H1 (cell line): Measurements from ENCODE around the gene NETO1. TPM values are rescaled to one million over a fixed set of nuclear protein-coding genes. Genes with fewer than 3 reads are reported as not detected.

Source experiments
- CTCF ChIA-PET: fragments of 300-600 bp; sonication (Branson Sonifier 250); formaldehyde crosslinking; loops from one replicate; lab custom pipeline; 2021; ENCODE audit not compliant: partially characterized antibody; lab: Charles Lee
- POLR2A ChIA-PET: fragments of 300-600 bp; sonication (Branson Sonifier 250); formaldehyde crosslinking; loops from one replicate; lab custom pipeline; 2021; ENCODE audit warnings: inconsistent platforms; ENCODE audit not compliant: partially characterized antibody; lab: Charles Lee
- DNase-seq, 2 experiments: peaks; one replicate each; pipeline versions ENCODE4 v3.0.0 to v3.0.0-alpha.2; 2010 to 2022; ENCODE audit warnings: low spot score in 2 of 2, low read depth in 1 of 2, mixed read lengths in 1 of 2
- FAIRE-seq: peaks from 2 replicates; lab custom pipeline; 2011; peaks lifted over from hg19 to GRCh38; lab: Jason Lieb, UNC
- H2AFZ ChIP-seq: 2 replicates; pipeline ENCODE4 v1.8.1; 2012; ENCODE audit warnings: low read length, inconsistent platforms
- H2AK5ac ChIP-seq: 2 replicates; pipeline ENCODE4 v1.6.1; 2013; ENCODE audit warnings: low read depth, low read length
- H2BK120ac ChIP-seq: replicated peaks from 2 replicates; pipeline ENCODE3; 2013; ENCODE audit warnings: low read depth, low read length, inconsistent platforms
- H2BK12ac ChIP-seq: 2 replicates; pipeline ENCODE4 v1.6.1; 2013; ENCODE audit warnings: low read depth, low read length
- H2BK15ac ChIP-seq: 2 replicates; pipeline ENCODE4 v1.6.1; 2013; ENCODE audit warnings: low read length
- H2BK20ac ChIP-seq: 2 replicates; pipeline ENCODE4 v1.6.1; 2013; ENCODE audit warnings: low read length
- H2BK5ac ChIP-seq: 2 replicates; pipeline ENCODE4 v1.6.1; 2013; ENCODE audit warnings: low read depth, low read length
- H3K14ac ChIP-seq: 2 replicates; pipeline ENCODE4 v1.6.1; 2013; ENCODE audit warnings: inconsistent platforms; ENCODE audit not compliant: insufficient read length
- H3K18ac ChIP-seq: 2 replicates; pipeline ENCODE4 v1.6.1; 2013; ENCODE audit warnings: low read length; ENCODE audit errors: extremely low read depth
- H3K23ac ChIP-seq: 2 replicates; pipeline ENCODE4 v1.6.1; 2013; ENCODE audit warnings: inconsistent platforms; ENCODE audit not compliant: insufficient read length
- H3K23me2 ChIP-seq: 2 replicates; pipeline ENCODE4 v1.6.1; 2013; ENCODE audit warnings: low read depth, low read length
- H3K27ac ChIP-seq: 2 replicates; pipeline ENCODE4 v1.6.1; 2011; ENCODE audit warnings: low read depth, low read length, inconsistent platforms
- H3K27me3 ChIP-seq, 4 experiments: replicated peaks in 1 of 4; 1 replicate in 1 of 4; 2 replicates in 3 of 4; pipeline versions ENCODE4 v1.6.1 to v1.8.1; 2011 to 2013; ENCODE audit warnings: low read length in 3 of 4, mild to moderate bottlenecking in 3 of 4, inconsistent platforms in 2 of 4, mixed read lengths in 2 of 4, moderate library complexity in 1 of 4; ENCODE audit not compliant: control insufficient read depth in 3 of 4, insufficient read depth in 3 of 4; ENCODE audit errors: extremely low read depth in 1 of 4
- H3K36me3 ChIP-seq, 4 experiments: 2 replicates each; pipeline versions ENCODE4 v1.6.1 to v1.8.1; 2011 to 2013; ENCODE audit warnings: mild to moderate bottlenecking in 4 of 4, low read length in 3 of 4, moderate library complexity in 2 of 4, control low read depth in 1 of 4, inconsistent platforms in 1 of 4; ENCODE audit not compliant: insufficient read depth in 4 of 4, control insufficient read depth in 2 of 4
- H3K4ac ChIP-seq: replicated peaks from 2 replicates; pipeline ENCODE3; 2013; ENCODE audit warnings: low read length, low read depth, mixed read lengths, inconsistent platforms; ENCODE audit not compliant: insufficient read length
- H3K4me1 ChIP-seq, 4 experiments: replicated peaks in 1 of 4; 1 replicate in 1 of 4; 2 replicates in 3 of 4; pipeline versions ENCODE4 v1.6.1 to v1.8.1; 2011 to 2013; ENCODE audit warnings: low read length in 3 of 4, inconsistent platforms in 2 of 4, mixed read lengths in 1 of 4; ENCODE audit not compliant: insufficient read depth in 4 of 4, control insufficient read depth in 3 of 4
- H3K4me2 ChIP-seq, 2 experiments: 2 replicates each; pipeline versions ENCODE4 v1.6.1 to v1.8.1; 2011 to 2013; ENCODE audit warnings: low read depth in 2 of 2, low read length in 2 of 2, control low read depth in 1 of 2, inconsistent platforms in 1 of 2, mild to moderate bottlenecking in 1 of 2; ENCODE audit not compliant: insufficient read depth in 1 of 2
- H3K4me3 ChIP-seq, 4 experiments: fragments of 200-600, 300-600 bp in 1 of 4; sonication (generic), shearing (Covaris generic), sonication (Bioruptor Twin) in 1 of 4; 2 replicates each; pipeline versions ENCODE4 v1.5.1 to v1.8.1; 2011 to 2016; ENCODE audit warnings: low read length in 4 of 4, low read depth in 3 of 4, control low read depth in 2 of 4, inconsistent platforms in 2 of 4, mild to moderate bottlenecking in 2 of 4, mixed read lengths in 1 of 4, moderate library complexity in 1 of 4; ENCODE audit not compliant: insufficient read depth in 2 of 4; ENCODE audit errors: extremely low read depth in 1 of 4
- H3K56ac ChIP-seq: replicated peaks from 2 replicates; pipeline ENCODE3; 2013; ENCODE audit warnings: low read depth, mild to moderate bottlenecking, mixed read lengths, low read length, inconsistent platforms; ENCODE audit not compliant: insufficient read length
- H3K79me1 ChIP-seq: 2 replicates; pipeline ENCODE4 v1.6.1; 2013; ENCODE audit warnings: low read depth, low read length, control low read depth
- H3K79me2 ChIP-seq, 2 experiments: 2 replicates each; pipeline versions ENCODE4 v1.6.1 to v1.8.1; 2012 to 2013; ENCODE audit warnings: low read length in 2 of 2, mild to moderate bottlenecking in 2 of 2, inconsistent platforms in 1 of 2; ENCODE audit not compliant: insufficient read depth in 2 of 2, control insufficient read depth in 1 of 2
- H3K9ac ChIP-seq, 4 experiments: replicated peaks in 1 of 4; 1 replicate in 1 of 4; 2 replicates in 3 of 4; pipeline versions ENCODE4 v1.6.1 to v1.8.1; 2011 to 2013; ENCODE audit warnings: low read depth in 3 of 4, low read length in 3 of 4, control low read depth in 2 of 4, mild to moderate bottlenecking in 2 of 4, moderate library complexity in 2 of 4, inconsistent platforms in 1 of 4; ENCODE audit errors: extremely low read depth in 1 of 4
- H3K9me3 ChIP-seq, 2 experiments: 2 replicates each; pipeline versions ENCODE4 v1.6.1 to v1.8.1; 2012 to 2013; ENCODE audit warnings: mild to moderate bottlenecking in 2 of 2, moderate library complexity in 2 of 2, control low read depth in 1 of 2, inconsistent platforms in 1 of 2, low read depth in 1 of 2, low read length in 1 of 2, mixed read lengths in 1 of 2; ENCODE audit not compliant: insufficient read depth in 2 of 2
- H4K20me1 ChIP-seq, 2 experiments: replicated peaks in 1 of 2; 2 replicates each; pipeline versions ENCODE3 to v1.8.1; 2011 to 2013; ENCODE audit warnings: inconsistent platforms in 2 of 2, low read length in 2 of 2, mild to moderate bottlenecking in 1 of 2; ENCODE audit not compliant: insufficient read depth in 2 of 2, control insufficient read depth in 1 of 2
- H4K5ac ChIP-seq: 2 replicates; pipeline ENCODE4 v1.6.1; 2013; ENCODE audit warnings: low read length, low read depth, mixed read lengths, inconsistent platforms; ENCODE audit not compliant: insufficient read length
- H4K8ac ChIP-seq: 2 replicates; pipeline ENCODE4 v1.8.0; 2013; ENCODE audit warnings: mild to moderate bottlenecking, moderate library complexity, low read length, inconsistent platforms; ENCODE audit not compliant: insufficient read depth; ENCODE audit errors: extremely low read depth
- H4K91ac ChIP-seq: replicated peaks from 2 replicates; pipeline ENCODE3; 2013; ENCODE audit warnings: low read length, mixed read lengths, inconsistent platforms; ENCODE audit not compliant: insufficient read length
- ATF2 ChIP-seq: IDR thresholded peaks from 2 replicates; pipeline ENCODE4 v1.6.1; 2012; ENCODE audit warnings: low read length, inconsistent platforms
- ATF3 ChIP-seq: IDR thresholded peaks from 2 replicates; pipeline ENCODE4 v1.6.1; 2011; ENCODE audit warnings: low read depth, mild to moderate bottlenecking, low read length; ENCODE audit not compliant: insufficient read depth
- CHD2 ChIP-seq: IDR thresholded peaks from 2 replicates; pipeline ENCODE4 v1.6.1; 2012; ENCODE audit warnings: low read length, improper control_type of control experiment
- MAX ChIP-seq: IDR thresholded peaks from 2 replicates; pipeline ENCODE4 v1.6.1; 2012; ENCODE audit warnings: inconsistent platforms
- TBP ChIP-seq: IDR thresholded peaks from 2 replicates; pipeline ENCODE4 v1.6.1; 2011; ENCODE audit warnings: low read depth, low read length, improper control_type of control experiment
- polyA plus RNA-seq, 7 experiments: library from polyadenylated mRNA; depleted of rRNA in 3 of 7; stranded (reverse) in 5 of 7; unstranded in 2 of 7; fragments of >200 nt in 5 of 7; fragments of 200-250 nt in 2 of 7; gene quantifications; 1 replicate in 5 of 7; 2 replicates in 1 of 7; 4 replicates in 1 of 7; pipeline versions ENCODE4 v1.2.1 to v1.2.3, GENCODE V29; 2011 to 2013; ENCODE audit warnings: missing spikeins in 2 of 7, mixed read lengths in 2 of 7
- total RNA-seq: library from RNA; stranded (reverse); fragmentation: NEBNext Ultra II Directional; extraction: Animal tissue kit (Norgen Biotek cat#: 25700); gene quantifications from 2 replicates; pipeline ENCODE4 v1.2.1, GENCODE V29; 2021

The NETO1 gene
- total and polyA plus RNA-seq, 2 of the 8 experiments (the other 6 are each of a cell fraction or from before 2014, with no cell fraction given) = 3.0 to 19.3 TPM

- Histone ChIP-seq H3K56ac (no peak overlapping the region), H4K91ac (no peak overlapping the region), H3K79me1 (no peaks in the 10 kb centered on the region), H3K23ac (no peak overlapping the region), H3K18ac (no peak overlapping the region), H3K4ac (no peak overlapping the region), H3K14ac (no peak overlapping the region), H3K9me3 (no peaks in the 10 kb centered on the region), H3K4me3 (no peak overlapping the region), H2BK20ac (no peak overlapping the region), H2AFZ (no peak overlapping the region), H2BK120ac (no peak overlapping the region), H3K9ac (no peak overlapping the region), H2BK12ac (no peak overlapping the region), H4K5ac (no peak overlapping the region), H2BK15ac (no peak overlapping the region), H3K79me2 (no peaks in the 10 kb centered on the region), H3K23me2 (no peaks in the 10 kb centered on the region), H3K27ac (no peak overlapping the region), H3K4me1 (peaks cover 0 to 4% (median 0%) of the 10 kb centered on the region in 4 experiments; a peak in 1 of 7 replicates), H2AK5ac (no peak overlapping the region), H3K27me3 (no peaks in the 10 kb centered on the region), H3K36me3 (no peaks in the 10 kb centered on the region), H3K4me2 (no peak overlapping the region), H4K8ac (no peak overlapping the region), H4K20me1 (no peaks in the 10 kb centered on the region), H2BK5ac (no peak overlapping the region)
- DNase-seq = no peak
- ChIA-PET CTCF (no interaction called here), POLR2A (no interaction called here)
- FAIRE-seq = no peak
- TF ChIP-seq TBP (no peak), ATF3 (no peak), MAX (no peak), CHD2 (no peak), ATF2 (no peak)
Measured at GRCh38 chr18:72772916-72773315, 94.9 kb downstream of the NETO1 start.
